Measurements from ENCODE around the gene MRPS6.

MRPS6 gene

DNA sequence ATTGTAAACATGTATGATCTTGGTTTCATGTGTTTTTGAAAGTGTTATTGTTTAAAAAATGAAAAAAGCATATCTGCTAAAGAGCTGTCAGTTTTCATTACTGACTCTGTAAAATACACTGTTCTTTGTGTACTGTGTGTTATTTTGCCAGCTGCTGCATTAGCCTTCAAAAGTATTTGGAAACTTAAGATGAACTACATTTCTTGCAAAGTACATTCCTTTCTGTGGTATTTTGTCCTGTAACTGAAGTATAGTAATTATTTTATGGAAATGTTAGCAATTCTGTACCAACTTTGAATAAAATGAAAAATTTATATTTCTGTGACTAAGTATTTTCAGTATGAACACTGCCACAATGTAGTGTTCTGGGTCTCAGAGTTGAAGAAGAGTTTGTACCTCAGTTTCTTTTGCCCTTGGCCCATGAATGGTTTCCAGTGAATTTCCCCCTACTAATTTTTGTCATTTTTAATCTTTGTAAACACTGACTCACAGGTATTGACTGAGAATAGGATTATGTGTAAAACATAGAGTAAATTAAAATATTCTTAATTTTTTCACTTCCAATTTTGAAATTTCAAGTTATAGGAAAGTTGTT lies 32.7 kb downstream of the MRPS6 start:
- no peak for DNase-seq

DNA sequence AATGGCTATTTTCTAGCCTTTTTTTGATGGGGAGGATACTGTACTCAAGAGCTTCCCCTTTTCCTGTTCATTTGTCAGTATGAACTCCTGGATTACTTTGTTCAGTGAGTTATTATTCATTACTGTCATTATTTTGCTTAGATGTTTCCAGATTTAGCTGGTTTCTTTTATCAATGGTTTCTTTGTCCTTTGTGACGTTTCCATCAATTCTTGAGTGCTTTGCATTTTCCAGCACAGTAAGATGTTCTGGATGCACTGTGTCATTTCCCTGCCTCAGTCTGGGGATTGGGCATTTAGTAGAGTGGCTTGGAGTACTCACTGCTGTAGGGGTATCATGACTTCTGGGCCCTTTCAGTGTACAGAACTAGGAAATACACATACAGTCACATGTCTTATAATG lies 34.2 kb downstream of the MRPS6 start:
- no peak for DNase-seq

DNA sequence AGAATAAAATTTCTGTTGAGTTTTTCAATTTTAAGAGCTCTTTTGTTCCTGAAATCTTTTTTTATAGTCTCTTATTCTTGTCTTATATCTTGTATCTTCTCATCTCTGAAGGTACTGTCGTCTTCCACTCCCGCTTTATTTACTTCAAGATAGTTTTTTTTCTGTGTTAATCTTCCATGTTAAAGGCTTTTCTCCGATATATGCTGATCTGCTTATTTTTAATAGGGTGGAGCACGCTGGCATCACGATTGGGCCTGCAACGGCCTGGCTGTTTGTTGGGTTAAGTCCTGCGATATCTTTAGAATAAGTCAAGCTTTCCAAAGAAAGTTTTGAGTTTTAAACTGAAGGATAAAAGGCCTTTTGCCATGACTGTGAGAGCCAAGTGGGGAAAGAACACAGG lies 35.7 kb downstream of the MRPS6 start:
- no peak for DNase-seq

GRCh38 chr21:34110594-34111202 lies 37.3 kb downstream of the MRPS6 start:
- no peak for DNase-seq

GRCh38 chr21:34112316-34113033 lies 39.1 kb downstream of the MRPS6 start:
- no peak for DNase-seq

DNA sequence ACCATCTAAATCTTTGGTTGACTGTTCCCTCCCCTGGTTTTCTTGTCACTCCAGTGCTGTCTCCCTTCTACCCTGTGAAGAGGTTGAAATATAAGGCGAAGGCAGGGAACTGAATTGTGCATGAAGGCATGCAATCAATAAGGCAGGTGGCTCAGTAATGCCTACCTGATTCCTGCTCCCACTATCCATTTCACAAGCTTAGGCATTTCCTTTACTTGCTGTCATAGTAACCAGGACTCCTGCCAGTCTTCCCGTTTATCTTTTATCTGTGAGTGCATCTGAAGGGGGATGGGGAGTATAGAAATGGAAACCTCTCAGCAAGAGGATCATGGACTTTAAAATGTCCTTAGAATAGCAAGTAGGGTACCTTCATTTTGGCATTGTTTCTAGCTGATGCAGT lies 40.5 kb downstream of the MRPS6 start:
- peak; percentile 34 for DNase-seq

- DNase-seq, result no peak
These were observed 41.8 kb downstream of the MRPS6 start for GRCh38 chr21:34115160-34115559.

GRCh38 chr21:34116569-34116968 lies 43.2 kb downstream of the MRPS6 start:
- DNase-seq, result no peak

- no peak for DNase-seq
These were observed 47.5 kb downstream of the MRPS6 start for GRCh38 chr21:34120867-34121266.

GRCh38 chr21:34122047-34122446 lies 48.7 kb downstream of the MRPS6 start:
- no peak for DNase-seq

GRCh38 chr21:34123609-34124008 lies 50.2 kb downstream of the MRPS6 start:
- no peak for DNase-seq

GRCh38 chr21:34126269-34126668 lies 52.9 kb downstream of the MRPS6 start:
- DNase-seq, result no peak

DNA sequence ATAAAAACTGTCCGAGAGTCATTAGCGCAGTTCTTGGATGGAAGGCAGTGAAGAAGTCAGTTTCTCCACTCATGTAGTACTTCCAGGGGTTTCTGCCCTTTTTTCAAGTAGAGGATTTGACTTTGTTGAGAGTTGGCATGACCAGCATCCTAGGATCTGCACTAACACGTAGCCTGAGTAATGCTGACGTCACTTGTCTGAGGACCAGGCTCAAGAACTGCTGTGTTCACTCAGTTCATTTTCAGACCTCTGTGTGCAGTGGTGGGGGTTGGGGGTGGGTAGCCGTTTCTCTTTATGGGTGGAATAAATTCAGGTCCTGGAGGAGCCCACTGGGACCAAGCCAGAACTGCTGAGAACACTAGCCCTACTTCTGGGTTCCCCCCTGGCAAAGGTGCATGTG lies 53.3 kb downstream of the MRPS6 start:
- no peak for DNase-seq

DNA sequence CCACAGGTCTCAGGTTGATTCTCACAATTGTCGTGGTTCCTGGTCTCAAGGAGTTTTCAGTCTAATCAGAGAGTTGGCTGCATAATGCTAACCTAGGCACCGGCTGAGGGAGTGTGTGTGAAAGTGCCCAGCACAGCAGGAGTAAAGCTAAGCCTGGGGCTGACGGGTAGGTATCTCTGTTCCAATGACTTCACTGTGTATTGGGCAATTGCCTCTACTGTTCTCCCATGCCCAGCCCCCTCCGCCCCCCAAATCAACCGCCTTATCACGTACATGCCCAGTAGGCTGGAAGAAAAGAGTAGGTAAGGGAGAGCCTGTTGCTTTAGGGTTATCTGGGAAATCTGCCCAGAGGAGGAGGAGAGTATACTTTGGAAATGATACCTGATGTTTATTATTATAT lies 54.7 kb downstream of the MRPS6 start:
- no peak for DNase-seq

GRCh38 chr21:34128674-34129038 lies 55.3 kb downstream of the MRPS6 start:
- DNase-seq, result no peak

DNA sequence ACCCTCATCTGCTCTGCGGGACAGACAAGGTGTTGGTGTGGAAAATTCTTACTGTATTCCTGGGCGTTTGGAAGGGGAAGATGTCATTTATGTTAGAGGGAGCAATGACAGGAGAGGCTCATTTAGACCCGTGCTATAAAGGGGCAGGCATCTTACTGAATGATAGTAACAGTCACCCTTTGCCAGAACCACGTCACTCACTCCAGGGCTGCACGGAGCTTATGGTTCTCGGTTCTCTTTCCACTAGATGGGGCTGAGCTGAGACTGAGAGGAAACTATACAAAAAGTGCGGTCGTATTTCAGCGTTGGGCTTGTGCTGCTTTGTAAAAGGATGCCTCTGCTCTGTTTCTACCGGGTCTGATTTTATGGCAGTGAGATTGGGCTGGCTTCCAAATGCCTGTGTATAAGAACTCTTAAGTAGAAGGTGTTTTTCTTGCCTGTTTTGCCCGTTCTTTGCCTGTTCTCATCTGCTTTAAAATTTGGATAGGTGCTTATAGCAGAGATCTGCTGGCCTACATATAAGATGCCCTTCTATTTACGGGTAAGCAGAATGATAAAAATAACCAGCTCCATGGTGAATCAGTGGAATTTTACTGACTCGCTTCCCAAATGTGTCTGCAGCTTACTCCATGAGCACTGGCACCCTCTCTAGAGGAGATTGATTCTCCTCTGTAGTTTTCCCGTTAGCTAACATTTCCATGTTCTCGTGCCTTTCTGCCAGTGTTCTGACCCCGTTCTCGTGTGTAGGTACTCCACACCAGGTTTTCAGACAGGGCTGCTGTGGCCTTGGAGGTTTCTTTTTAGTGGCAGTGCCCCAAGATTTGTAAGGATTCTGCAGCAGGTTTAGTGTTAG lies 55.9 kb downstream of the MRPS6 start:
- peak; percentile 53 for DNase-seq

DNA sequence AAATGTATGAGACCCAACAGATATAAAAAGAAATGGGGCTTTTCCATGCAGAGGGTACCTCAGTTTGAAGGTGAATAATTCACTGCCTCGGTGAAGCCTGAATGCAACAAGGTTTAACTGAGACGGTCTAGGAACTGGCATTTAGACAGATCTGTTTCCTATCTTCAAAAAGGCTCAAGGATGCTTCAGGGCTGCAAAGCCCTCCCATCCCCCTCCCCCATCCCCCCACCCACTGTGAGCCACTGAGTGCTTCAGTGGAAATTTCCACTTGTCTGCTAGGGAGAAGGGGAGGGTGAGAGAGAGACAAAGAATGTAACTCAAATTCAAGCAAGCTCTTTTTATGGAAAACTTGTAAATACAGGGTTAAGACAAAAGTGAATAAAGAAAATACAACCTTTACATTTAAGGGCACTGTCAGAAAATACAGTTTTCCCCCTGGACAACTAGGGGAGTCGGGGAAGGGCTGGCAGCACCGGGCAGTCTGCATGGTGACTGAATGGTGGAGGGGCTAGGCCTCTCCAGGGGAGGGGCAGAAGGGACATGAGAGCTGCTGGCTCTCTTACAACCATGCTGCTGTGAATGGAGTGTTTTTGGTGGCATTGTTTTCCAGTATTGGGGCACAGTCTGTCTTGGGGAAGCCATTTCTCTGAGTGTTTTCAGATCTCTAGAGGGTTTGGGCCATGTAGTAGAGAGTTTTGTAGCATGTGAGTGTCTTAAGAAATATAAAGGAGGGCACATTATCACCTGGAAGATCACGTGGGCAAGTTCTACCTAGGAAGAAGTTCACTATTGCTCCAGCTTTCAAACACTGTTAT lies 56.7 kb downstream of the MRPS6 start:
- DNase-seq, result peak; percentile 10

DNA sequence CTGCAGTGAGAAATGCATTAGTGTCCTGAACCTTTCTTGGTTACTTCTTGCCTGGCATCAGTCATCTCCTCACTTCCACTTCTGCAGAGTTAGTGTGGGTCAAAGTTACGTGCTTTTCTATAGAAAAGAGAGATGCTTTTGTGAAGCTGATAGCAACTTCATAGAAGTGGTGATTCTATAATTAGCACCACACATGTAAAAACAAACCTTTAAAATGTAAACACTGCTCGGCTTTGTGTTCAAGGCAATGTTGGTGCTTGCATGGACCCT lies 57.3 kb downstream of the MRPS6 start:
- no peak for DNase-seq

DNA sequence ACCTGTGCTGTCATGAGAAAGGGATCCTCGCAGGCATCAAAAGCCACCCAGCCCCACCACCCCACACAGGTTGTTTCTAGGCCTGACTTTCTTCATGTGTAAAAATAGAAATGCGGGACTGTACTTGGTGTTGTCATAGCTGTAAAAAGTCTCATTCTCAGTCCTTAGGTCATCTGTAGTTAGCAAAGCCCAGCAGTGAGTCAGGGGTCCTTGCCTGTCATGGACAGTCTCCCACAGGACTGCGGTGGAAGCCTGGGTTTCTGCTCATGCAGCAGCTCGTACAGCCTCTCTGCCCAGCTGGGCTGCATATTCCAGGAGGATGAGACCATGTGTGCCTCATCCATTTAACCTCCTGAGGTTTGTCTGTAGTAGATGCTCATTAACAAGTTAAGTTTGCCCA lies 58.2 kb downstream of the MRPS6 start:
- no peak for DNase-seq

GRCh38 chr21:34132202-34132601 lies 58.8 kb downstream of the MRPS6 start:
- no peak for DNase-seq

GRCh38 chr21:34132926-34133325 lies 59.5 kb downstream of the MRPS6 start:
- DNase-seq, result no peak

GRCh38 chr21:34133392-34133791 lies 60.0 kb downstream of the MRPS6 start:
- DNase-seq, result no peak

- no peak for DNase-seq
These were observed 60.4 kb downstream of the MRPS6 start for GRCh38 chr21:34133802-34134201.
